Omental fat pad (tissue), 4 donors: ENCODE results near the gene AURKAIP1. TPM values are rescaled to one million over a fixed set of nuclear protein-coding genes. Genes with fewer than 3 reads are reported as not detected.

Experiments used
- ATAC-seq: fragments of 150-250 bp; one replicate; pipeline ENCODE4 v1.9.1; 2016; ENCODE audit warnings: mild to moderate bottlenecking, moderate library complexity; ENCODE audit not compliant: low FRiP score
- DNase-seq: peaks from one replicate; pipeline ENCODE4 v3.0.0-alpha.2; 2019; ENCODE audit warnings: low spot score
- CTCF ChIP-seq, 3 donors: fragments of 450-650 bp; IDR thresholded peaks; one replicate each; pipeline ENCODE4 v1.5.1; 2016 to 2017; ENCODE audit warnings: antibody characterized with exemption in 3 of 3, mild to moderate bottlenecking in 3 of 3, moderate library complexity in 2 of 3
- total RNA-seq, 4 donors: library from RNA; depleted of rRNA; stranded (reverse); fragments of >200 nt; gene quantifications; one replicate each; pipeline ENCODE4 v1.1.0, GENCODE V29; 2016

AURKAIP1 gene
- total RNA-seq, 4 donors from 2014 or later: 96.3 to 115 (median 105) TPM

DNA sequence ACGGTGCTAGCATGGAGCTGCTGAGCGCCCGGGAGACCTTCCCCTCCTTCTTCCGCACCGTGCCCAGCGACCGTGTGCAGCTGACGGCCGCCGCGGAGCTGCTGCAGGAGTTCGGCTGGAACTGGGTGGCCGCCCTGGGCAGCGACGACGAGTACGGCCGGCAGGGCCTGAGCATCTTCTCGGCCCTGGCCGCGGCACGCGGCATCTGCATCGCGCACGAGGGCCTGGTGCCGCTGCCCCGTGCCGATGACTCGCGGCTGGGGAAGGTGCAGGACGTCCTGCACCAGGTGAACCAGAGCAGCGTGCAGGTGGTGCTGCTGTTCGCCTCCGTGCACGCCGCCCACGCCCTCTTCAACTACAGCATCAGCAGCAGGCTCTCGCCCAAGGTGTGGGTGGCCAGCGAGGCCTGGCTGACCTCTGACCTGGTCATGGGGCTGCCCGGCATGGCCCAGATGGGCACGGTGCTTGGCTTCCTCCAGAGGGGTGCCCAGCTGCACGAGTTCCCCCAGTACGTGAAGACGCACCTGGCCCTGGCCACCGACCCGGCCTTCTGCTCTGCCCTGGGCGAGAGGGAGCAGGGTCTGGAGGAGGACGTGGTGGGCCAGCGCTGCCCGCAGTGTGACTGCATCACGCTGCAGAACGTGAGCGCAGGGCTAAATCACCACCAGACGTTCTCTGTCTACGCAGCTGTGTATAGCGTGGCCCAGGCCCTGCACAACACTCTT lies 42.8 kb downstream of the AURKAIP1 start:
- no peak for TF ChIP-seq CTCF (IDR thresholded peaks at IDR 0.05)
- ATAC-seq (no peak), DNase-seq (no peak)

DNA sequence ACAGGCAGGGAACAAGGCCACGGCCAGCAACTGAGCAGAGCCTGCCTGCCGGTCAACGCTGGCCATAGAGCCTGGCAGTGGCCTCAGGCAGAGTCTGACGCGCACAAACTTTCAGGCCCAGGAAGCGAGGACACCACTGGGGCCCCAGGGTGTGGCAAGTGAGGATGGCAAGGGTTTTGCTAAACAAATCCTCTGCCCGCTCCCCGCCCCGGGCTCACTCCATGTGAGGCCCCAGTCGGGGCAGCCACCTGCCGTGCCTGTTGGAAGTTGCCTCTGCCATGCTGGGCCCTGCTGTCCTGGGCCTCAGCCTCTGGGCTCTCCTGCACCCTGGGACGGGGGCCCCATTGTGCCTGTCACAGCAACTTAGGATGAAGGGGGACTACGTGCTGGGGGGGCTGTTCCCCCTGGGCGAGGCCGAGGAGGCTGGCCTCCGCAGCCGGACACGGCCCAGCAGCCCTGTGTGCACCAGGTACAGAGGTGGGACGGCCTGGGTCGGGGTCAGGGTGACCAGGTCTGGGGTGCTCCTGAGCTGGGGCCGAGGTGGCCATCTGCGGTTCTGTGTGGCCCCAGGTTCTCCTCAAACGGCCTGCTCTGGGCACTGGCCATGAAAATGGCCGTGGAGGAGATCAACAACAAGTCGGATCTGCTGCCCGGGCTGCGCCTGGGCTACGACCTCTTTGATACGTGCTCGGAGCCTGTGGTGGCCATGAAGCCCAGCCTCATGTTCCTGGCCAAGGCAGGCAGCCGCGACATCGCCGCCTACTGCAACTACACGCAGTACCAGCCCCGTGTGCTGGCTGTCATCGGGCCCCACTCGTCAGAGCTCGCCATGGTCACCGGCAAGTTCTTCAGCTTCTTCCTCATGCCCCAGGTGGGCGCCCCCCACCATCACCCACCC lies 43.7 kb downstream of the AURKAIP1 start, which contains the start of gene TAS1R3:
Gene TAS1R3 (plus strand): TSS at position 213 of the 898 bp plus-strand sequence. CDS start 66 bp downstream, at position 279.
- ATAC-seq (no peak), DNase-seq (no peak)
- TF ChIP-seq CTCF (IDR thresholded peaks at IDR 0.05): no peak

GRCh38 chr1:1330366-1331067 lies 44.5 kb downstream of the AURKAIP1 start:
- DNase-seq: no peak
- TF ChIP-seq CTCF (IDR thresholded peaks at IDR 0.05): no peak
- ATAC-seq: no peak

DNA sequence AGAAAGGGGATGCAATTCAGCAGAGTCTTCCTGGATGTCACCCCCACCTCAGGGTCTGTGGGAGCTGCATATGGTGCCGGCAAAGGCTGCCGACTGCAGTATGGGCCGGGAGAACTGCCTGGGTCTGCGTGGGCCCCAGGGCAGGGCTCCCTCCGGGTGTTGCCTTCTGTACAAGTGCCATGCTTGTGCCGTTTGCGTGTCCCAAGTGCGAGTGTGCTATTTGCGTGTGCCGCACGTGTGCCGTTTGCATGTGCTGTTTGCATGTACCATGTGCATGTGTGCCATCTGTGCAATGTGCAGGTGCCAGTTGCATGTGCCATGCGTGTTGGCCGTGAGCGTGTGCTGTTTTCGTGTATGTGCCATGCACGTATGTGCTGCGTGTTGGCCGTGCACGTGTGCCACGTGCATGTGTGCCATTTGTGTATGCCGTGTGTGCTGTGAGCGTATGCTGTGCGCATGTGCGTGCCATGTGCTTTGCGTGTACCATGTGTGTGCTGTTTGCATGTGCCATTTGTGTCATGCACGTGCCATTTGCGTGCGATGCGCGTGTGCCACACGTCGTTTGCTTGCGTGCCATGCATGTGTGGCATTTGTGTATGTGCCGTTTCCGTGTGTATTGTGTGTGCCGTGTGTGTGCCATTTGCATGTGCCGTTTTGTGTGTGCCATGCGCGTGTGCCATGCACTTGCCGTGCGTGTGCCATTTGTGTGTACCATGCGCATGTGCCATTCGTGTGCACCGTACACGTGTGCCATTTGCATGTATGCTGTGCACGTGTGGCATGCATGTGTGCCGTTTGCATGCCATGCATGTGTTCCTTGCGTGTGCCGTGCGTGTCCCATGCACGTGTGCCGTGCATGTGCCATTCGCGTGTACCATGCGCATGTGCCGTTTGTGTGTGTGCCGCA lies 45.5 kb downstream of the AURKAIP1 start:
- no peak for ATAC-seq
- TF ChIP-seq CTCF (IDR thresholded peaks at IDR 0.05): no peak
- DNase-seq: no peak

DNA sequence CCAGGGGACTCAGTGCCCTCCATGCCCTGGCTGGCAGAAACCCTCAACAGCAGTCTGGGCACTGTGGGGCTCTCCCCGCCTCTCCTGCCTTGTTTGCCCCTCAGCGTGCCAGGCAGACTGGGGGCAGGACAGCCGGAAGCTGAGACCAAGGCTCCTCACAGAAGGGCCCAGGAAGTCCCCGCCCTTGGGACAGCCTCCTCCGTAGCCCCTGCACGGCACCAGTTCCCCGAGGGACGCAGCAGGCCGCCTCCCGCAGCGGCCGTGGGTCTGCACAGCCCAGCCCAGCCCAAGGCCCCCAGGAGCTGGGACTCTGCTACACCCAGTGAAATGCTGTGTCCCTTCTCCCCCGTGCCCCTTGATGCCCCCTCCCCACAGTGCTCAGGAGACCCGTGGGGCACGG lies 46.8 kb downstream of the AURKAIP1 start:
- TF ChIP-seq CTCF (IDR thresholded peaks at IDR 0.05): no peak
- DNase-seq (no peak), ATAC-seq (no peak)

GRCh38 chr1:1327291-1327690 lies 47.7 kb downstream of the AURKAIP1 start:
- TF ChIP-seq CTCF (IDR thresholded peaks at IDR 0.05): no peak
- no peak for DNase-seq
- ATAC-seq: no peak
